NT2/D1 (cell line): Measurements from ENCODE around the gene SETDB2.

Experiments
- SUZ12 ChIP-seq: IDR thresholded peaks from 2 replicates; pipeline ENCODE4 v1.6.1; 2011; ENCODE audit not compliant: insufficient read length, insufficient read depth; ENCODE audit errors: extremely low read depth
- YY1 ChIP-seq: IDR thresholded peaks from 2 replicates; pipeline ENCODE4 v1.6.1; 2011; ENCODE audit not compliant: insufficient read length, insufficient read depth
- ZNF274 ChIP-seq: IDR thresholded peaks from 2 replicates; pipeline ENCODE4 v1.6.1; 2011; ENCODE audit warnings: mild to moderate bottlenecking, low read depth, low read length

DNA sequence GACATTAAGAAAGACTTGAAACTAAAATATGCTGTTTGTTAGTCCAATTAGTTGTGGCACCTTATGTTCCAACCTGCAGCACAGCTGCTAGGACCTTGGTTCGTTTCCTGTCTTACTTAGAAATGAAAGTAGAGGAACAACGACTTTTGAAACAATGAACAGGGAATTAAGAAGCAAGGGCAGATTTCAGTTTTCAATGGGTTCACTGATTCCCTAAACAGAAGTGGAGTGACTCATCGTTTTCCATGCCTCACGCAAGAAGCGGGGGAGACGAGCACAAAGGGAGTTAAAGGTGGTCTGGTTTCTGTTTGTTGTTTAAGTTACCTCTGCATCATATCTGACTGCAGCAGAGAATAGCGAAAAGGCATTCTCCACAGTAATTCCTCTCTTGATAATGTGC lies 96.5 kb downstream of the SETDB2 start:
- TF ChIP-seq SUZ12 = no peak
- TF ChIP-seq YY1 = no peak
- TF ChIP-seq ZNF274 = no peak
